GM21381 (cell line): ENCODE measurements around the gene GADD45G.

Experiments
- ATAC-seq: cut with Tn5 transposase; IDR thresholded peaks from one replicate; pipeline ENCODE4 v1.9.1; 2021; ENCODE audit warnings: mild to moderate bottlenecking, moderate library complexity; ENCODE audit not compliant: unreplicated experiment

GADD45G gene

GRCh38 chr9:89592213-89592815, 12.5 kb upstream of the GADD45G start:
- no peak for ATAC-seq

- ATAC-seq = no peak
Observed at GRCh38 chr9:89592963-89593726, 11.7 kb upstream of the GADD45G start.

GRCh38 chr9:89593727-89594427, 10.9 kb upstream of the GADD45G start:
- no peak for ATAC-seq

GRCh38 chr9:89594811-89595550, 9.8 kb upstream of the GADD45G start:
- ATAC-seq = no peak

- ATAC-seq = no peak
Observed at GRCh38 chr9:89595646-89596045, 9.2 kb upstream of the GADD45G start.

- no peak for ATAC-seq
Observed at GRCh38 chr9:89596937-89597555, 7.8 kb upstream of the GADD45G start.

- no peak for ATAC-seq
Observed at GRCh38 chr9:89597711-89598362, 7.0 kb upstream of the GADD45G start.

- no peak for ATAC-seq
Observed at GRCh38 chr9:89598363-89598713, 6.5 kb upstream of the GADD45G start.

GRCh38 chr9:89598926-89599325, 5.9 kb upstream of the GADD45G start:
- no peak for ATAC-seq

- ATAC-seq = no peak
Observed at GRCh38 chr9:89600831-89601230, 4.0 kb upstream of the GADD45G start.

GRCh38 chr9:89601306-89601705, 3.5 kb upstream of the GADD45G start:
- ATAC-seq = no peak

- no peak for ATAC-seq
Observed at GRCh38 chr9:89601856-89602562, 2.8 kb upstream of the GADD45G start.

GRCh38 chr9:89602978-89603766, 1.6 kb upstream of the GADD45G start:
- peak; percentile 38 for ATAC-seq

GRCh38 chr9:89603767-89604665, 796 bp upstream of the GADD45G start:
- ATAC-seq = no peak

- no peak for ATAC-seq
Observed at GRCh38 chr9:89605465-89606048, 745 bp downstream of the GADD45G start.

GRCh38 chr9:89606049-89606623, 1.3 kb downstream of the GADD45G start:
- no peak for ATAC-seq

- ATAC-seq = no peak
Observed at GRCh38 chr9:89606624-89607311, 2.0 kb downstream of the GADD45G start.
